Measurements from ENCODE around the gene ATP2C1. TPM values are rescaled to one million over a fixed set of nuclear protein-coding genes. Genes with fewer than 3 reads are reported as not detected.

The ATP2C1 gene
- total and polyA plus RNA-seq, 9 of the 15 experiments (the other 6 are each of a cell fraction or from before 2014, with no cell fraction given): 10.0 to 53.5 (median 27.9) TPM

- H3K9me1 ChIP-seq (ENCODE audit: control insufficient read depth, insufficient read depth, low read length): no peaks in the 10 kb centered on the region
- no peaks in the 10 kb centered on the region for H3K27me3 ChIP-seq (ENCODE audit: control insufficient read depth in 2 of 2, insufficient read depth in 2 of 2, low read length in 2 of 2)
- H3K4me1 ChIP-seq (replicated peaks in 1 of 2; ENCODE audit: control insufficient read depth in 2 of 2, insufficient read depth in 2 of 2, low read length in 2 of 2): no peaks in the 10 kb centered on the region
- POLR2A ChIA-PET: no interaction called here
- H3K4me2 ChIP-seq (ENCODE audit: insufficient read depth, low read length): no peak overlapping the region
- no peak overlapping the region for H2AFZ ChIP-seq (ENCODE audit: low read depth, low read length)
- no peak overlapping the region for H3K27ac ChIP-seq (ENCODE audit: extremely low read depth, low read depth, low read length)
- no peak for TF ChIP-seq PTTG1 (tag; IDR thresholded peaks at IDR 0.05; ENCODE audit: low read depth)
- no peak for TF ChIP-seq ZNF76 (CRISPR knock-in tag; IDR thresholded peaks at IDR 0.05; ENCODE audit: borderline replicate concordance)
- TF ChIP-seq CEBPG (CRISPR knock-in tag; IDR thresholded peaks at IDR 0.05): no peak
- TF ChIP-seq CEBPG (tag; conservative IDR thresholded peaks at IDR 0.05 in 1 of 2, IDR thresholded peaks at IDR 0.05 in 1 of 2): 0 out of 4 replicates have a peak, but pooled peaks of 1 of the 2 experiments have one; percentile 17
- no peak overlapping the region for H3K9ac ChIP-seq (ENCODE audit: insufficient read depth in 1 of 2, low read depth in 2 of 2, low read length in 2 of 2)
- no peak overlapping the region for H3K4me3 ChIP-seq
- CTCF ChIA-PET (ENCODE audit: low intra/inter-chr PET ratio): no interaction called here
- no peak for DNase-seq (ENCODE audit: extremely low read depth in 1 of 4, low spot score in 3 of 4)
- H3K79me2 ChIP-seq (ENCODE audit: control insufficient read depth, insufficient read depth, low read length): no peaks in the 10 kb centered on the region
- no peak for ATAC-seq
- H3K9me3 ChIP-seq (replicated peaks; ENCODE audit: control insufficient read depth, insufficient read depth, low read depth, low read length): no peaks in the 10 kb centered on the region
- BruUV-seq (replicated peaks): no TSS peak
- in situ Hi-C loops (cut with MboI): no loop called here
- intact Hi-C loops (cut with micrococcal nuclease): no loop called here
- H3K36me3 ChIP-seq (ENCODE audit: control insufficient read depth, insufficient read depth, low read length): peaks cover 34% of the 10 kb centered on the region; the same call in 2 of the 3 replicates
- FAIRE-seq: no peak
- H4K20me1 ChIP-seq (replicated peaks; ENCODE audit: control insufficient read depth, insufficient read depth, low read length): no peaks in the 10 kb centered on the region
These were observed 45.9 kb downstream of the ATP2C1 start for GRCh38 chr3:130939753-130940152.

GRCh38 chr3:130941793-130942192, 47.9 kb downstream of the ATP2C1 start:
- no peak overlapping the region for H3K4me3 ChIP-seq
- DNase-seq (ENCODE audit: extremely low read depth in 1 of 4, low spot score in 3 of 4) (no peak), ATAC-seq (no peak), FAIRE-seq (no peak)
- no peaks in the 10 kb centered on the region for H3K9me3 ChIP-seq (replicated peaks; ENCODE audit: control insufficient read depth, insufficient read depth, low read depth, low read length)
- no peaks in the 10 kb centered on the region for H3K79me2 ChIP-seq (ENCODE audit: control insufficient read depth, insufficient read depth, low read length)
- no peaks in the 10 kb centered on the region for H3K4me1 ChIP-seq (replicated peaks in 1 of 2; ENCODE audit: control insufficient read depth in 2 of 2, insufficient read depth in 2 of 2, low read length in 2 of 2)
- no peak overlapping the region for H3K4me2 ChIP-seq (ENCODE audit: insufficient read depth, low read length)
- ChIA-PET POLR2A (interaction anchor here (0.6 kb wide), 1 partner anchor 48 kb away, joined by 3 read pairs; the partner anchor contains the start of gene ATP2C1), CTCF (ENCODE audit: low intra/inter-chr PET ratio) (no interaction called here)
- intact Hi-C loops (cut with micrococcal nuclease): no loop called here
- H3K27me3 ChIP-seq (ENCODE audit: control insufficient read depth in 2 of 2, insufficient read depth in 2 of 2, low read length in 2 of 2): no peaks in the 10 kb centered on the region
- H3K27ac ChIP-seq (ENCODE audit: extremely low read depth, low read depth, low read length): no peak overlapping the region
- H3K9me1 ChIP-seq (ENCODE audit: control insufficient read depth, insufficient read depth, low read length): no peaks in the 10 kb centered on the region
- H4K20me1 ChIP-seq (replicated peaks; ENCODE audit: control insufficient read depth, insufficient read depth, low read length): no peaks in the 10 kb centered on the region
- in situ Hi-C loops (cut with MboI): no loop called here
- no peak overlapping the region for H3K9ac ChIP-seq (ENCODE audit: insufficient read depth in 1 of 2, low read depth in 2 of 2, low read length in 2 of 2)
- TF ChIP-seq SNRNP70 (optimal IDR thresholded peaks at IDR 0.05; ENCODE audit: low read depth, low read length): no peak
- no peak for TF ChIP-seq BCOR (IDR thresholded peaks at IDR 0.05)
- TF ChIP-seq FOXA3 (CRISPR knock-in tag; conservative IDR thresholded peaks at IDR 0.05 in 1 of 2, IDR thresholded peaks at IDR 0.05 in 1 of 2): peak in 1 of 2 experiments; percentile 41; a peak in 1 of 4 replicates
- no peak overlapping the region for H2AFZ ChIP-seq (ENCODE audit: low read depth, low read length)
- peaks cover 40% of the 10 kb centered on the region for H3K36me3 ChIP-seq (ENCODE audit: control insufficient read depth, insufficient read depth, low read length)
- no TSS peak for BruUV-seq (replicated peaks)
